Left cardiac atrium (tissue), 4 donors: ENCODE data around the gene CAMK1D. TPM values are rescaled to one million over a fixed set of nuclear protein-coding genes. Genes with fewer than 3 reads are reported as not detected.
"Not testable (repeated sequence)": the region's sequence is repeated elsewhere in the genome, so short reads cannot be mapped to it uniquely, and the experiment has no call there.

Experiments
- ATAC-seq, 2 donors: fragments of 200-7000 bp; cut with Tn5 transposase; one replicate each; pipeline ENCODE4 v1.9.1; 2020; ENCODE audit warnings: mild to moderate bottlenecking in 2 of 2, moderate library complexity in 2 of 2
- DNase-seq: peaks from one replicate; pipeline ENCODE4 v3.0.0-alpha.2; 2020
- intact Hi-C, 2 donors: fragments of 100-400 bp; cut with DNase I; formaldehyde crosslinking; loops; one replicate each; pipeline versions ENCODE4 v1.14.1 to v1.15.1; 2022 to 2023
- total RNA-seq, 2 donors: library from RNA; stranded (reverse); fragmentation: NEBNext Ultra II Directional; extraction: Animal tissue kit (Norgen Biotek cat#: 25700); gene quantifications; one replicate each; pipeline ENCODE4 v1.2.1, GENCODE V29; 2021
- donor health status: DM: no; HTN: yes; CAD: no.
- donor health status: DM: no; HTN: yes; CAD: no; lungs with severe emphysema.
- donor health status: DM: yes; HTN: yes; CAD: no.
- donor health status: Dilated cardiomyopathy.

Gene CAMK1D
- total RNA-seq, 2 donors from 2014 or later = 23.8 to 38.5 TPM

- ATAC-seq (no peak), DNase-seq (no peak)
- intact Hi-C loops = no loop called here
Observed at GRCh38 chr10:12474727-12475412, 125.5 kb downstream of the CAMK1D start.

- DNase-seq = no peak
- intact Hi-C loops = no loop called here
- ATAC-seq = no peak
Observed at GRCh38 chr10:12476656-12477055, 127.3 kb downstream of the CAMK1D start.

GRCh38 chr10:12479437-12479844 lies 130.1 kb downstream of the CAMK1D start:
- intact Hi-C loops = no loop called here
- ATAC-seq = no peak

GRCh38 chr10:12479924-12480323 lies 130.6 kb downstream of the CAMK1D start:
- intact Hi-C loops = loop anchor here in 1 of 2 donors (10.0 kb wide), 1 partner anchor 215 kb away; no protein-coding TSS in a partner anchor
- ATAC-seq = no peak
- no peak for DNase-seq

More at GRCh38 chr10:12479437-12479844, 130.1 kb downstream of the CAMK1D start:
- no peak for DNase-seq

- no peak for ATAC-seq
- DNase-seq = no peak
- intact Hi-C loops = loop anchor here in 1 of 2 donors (10.0 kb wide), 1 partner anchor 216 kb away; no protein-coding TSS in a partner anchor
Observed at GRCh38 chr10:12480440-12480839, 131.1 kb downstream of the CAMK1D start.

- ATAC-seq (no peak), DNase-seq (no peak)
- intact Hi-C loops = loop anchor here in 1 of 2 donors (10.0 kb wide), 1 partner anchor 217 kb away; no protein-coding TSS in a partner anchor
Observed at GRCh38 chr10:12481924-12482323, 132.6 kb downstream of the CAMK1D start.

- DNase-seq (no peak), ATAC-seq (peak; percentile 10 to 23)
- intact Hi-C loops = loop anchor here in 1 of 2 donors (10.0 kb wide), 1 partner anchor 218 kb away; no protein-coding TSS in a partner anchor
Observed at GRCh38 chr10:12482587-12482986, 133.2 kb downstream of the CAMK1D start.

- DNase-seq (peak; percentile 36), ATAC-seq (peak; percentile 19 to 40)
- intact Hi-C loops = loop anchor here in 1 of 2 donors (10.0 kb wide), 1 partner anchor 219 kb away; no protein-coding TSS in a partner anchor
Observed at GRCh38 chr10:12484002-12484918, 134.9 kb downstream of the CAMK1D start.

- ATAC-seq (peak; percentile 80), DNase-seq (peak; percentile 43)
- intact Hi-C loops = loop anchor here in 1 of 2 donors (10.0 kb wide), 1 partner anchor 220 kb away; no protein-coding TSS in a partner anchor
Observed at GRCh38 chr10:12484941-12485805, 135.8 kb downstream of the CAMK1D start.

- ATAC-seq (no peak), DNase-seq (no peak)
- intact Hi-C loops = loop anchor here in 1 of 2 donors (10.0 kb wide), 1 partner anchor 223 kb away; no protein-coding TSS in a partner anchor
Observed at GRCh38 chr10:12487366-12487765, 138.0 kb downstream of the CAMK1D start.

GRCh38 chr10:12488626-12489025 lies 139.3 kb downstream of the CAMK1D start:
- DNase-seq (no peak), ATAC-seq (no peak)
- intact Hi-C loops = loop anchor here in 1 of 2 donors (10.0 kb wide), 1 partner anchor 224 kb away; no protein-coding TSS in a partner anchor

GRCh38 chr10:12489357-12489756 lies 140.0 kb downstream of the CAMK1D start:
- no peak for DNase-seq
- intact Hi-C loops = loop anchor here in 1 of 2 donors (10.0 kb wide), 1 partner anchor 225 kb away; no protein-coding TSS in a partner anchor

GRCh38 chr10:12489806-12490205 lies 140.5 kb downstream of the CAMK1D start:
- DNase-seq = peak; percentile 40
- peak; percentile 45 to 58 for ATAC-seq
- intact Hi-C loops = loop anchor here in 1 of 2 donors (10.0 kb wide), 1 partner anchor 225 kb away; no protein-coding TSS in a partner anchor

More at GRCh38 chr10:12489357-12489756, 140.0 kb downstream of the CAMK1D start:
- no peak for ATAC-seq

- intact Hi-C loops = no loop called here
- ATAC-seq (no peak), DNase-seq (no peak)
Observed at GRCh38 chr10:12490963-12491362, 141.6 kb downstream of the CAMK1D start.

GRCh38 chr10:12491491-12491890 lies 142.1 kb downstream of the CAMK1D start:
- intact Hi-C loops = no loop called here
- DNase-seq (no peak), ATAC-seq (no peak)

GRCh38 chr10:12492016-12492415 lies 142.7 kb downstream of the CAMK1D start:
- DNase-seq (no peak), ATAC-seq (no peak)
- intact Hi-C loops = no loop called here

GRCh38 chr10:12497046-12497445 lies 147.7 kb downstream of the CAMK1D start:
- DNase-seq, intact Hi-C loops, ATAC-seq: not testable (repeated sequence)
